Stimulated activated CD8-positive, alpha-beta memory T cell treated with anti-CD3 and anti-CD28 coated beads, Interleukin-7, amount 100 ng/mL, for 48 hours (primary cell): ENCODE results near the gene BOD1L2.

Source experiments
- DNase-seq, 2 donors: peaks; one replicate each; pipeline ENCODE4 v3.0.0-alpha.2; 2020; ENCODE audit warnings: low read depth in 1 of 2; ENCODE audit errors: extremely low read depth in 1 of 2

BOD1L2 gene

GRCh38 chr18:57146956-57147636, at the start of gene BOD1L2:
BOD1L2 (plus strand) TSS chr18:57147087; CDS start chr18:57147313, 226 bp downstream.
- DNase-seq: no peak

GRCh38 chr18:57107140-57107832, 39.6 kb upstream of the BOD1L2 start:
- no peak for DNase-seq

GRCh38 chr18:57110290-57110689, 36.6 kb upstream of the BOD1L2 start:
- no peak for DNase-seq

GRCh38 chr18:57113799-57114420, 33.0 kb upstream of the BOD1L2 start:
- no peak for DNase-seq

DNA sequence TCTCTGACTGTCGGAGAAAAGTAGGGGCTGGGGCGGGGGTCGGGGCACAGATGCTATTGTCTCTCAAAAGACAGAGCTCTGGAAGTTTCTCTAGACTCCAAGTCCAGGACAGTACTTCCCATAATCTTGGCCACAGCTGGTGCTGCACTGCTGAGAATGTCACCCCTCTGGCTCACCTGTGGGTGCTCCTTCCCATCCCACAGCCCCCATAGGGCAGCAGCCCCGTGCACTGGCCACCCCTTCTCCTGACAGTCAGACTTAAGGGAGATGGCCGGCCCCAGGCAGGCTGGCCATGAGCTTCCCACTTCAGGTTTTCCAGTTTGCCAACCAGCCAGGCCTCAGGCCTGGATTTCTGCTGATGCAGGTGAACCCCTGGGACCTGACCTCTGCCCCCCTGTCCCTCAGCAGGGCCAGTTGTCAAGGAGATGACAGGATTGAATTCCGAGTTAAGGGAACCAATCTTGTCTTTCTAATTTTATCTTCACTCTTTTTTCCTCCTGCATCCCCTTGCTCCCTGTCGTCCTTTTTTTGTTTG, 30.2 kb upstream of the BOD1L2 start:
- DNase-seq: no peak

DNA sequence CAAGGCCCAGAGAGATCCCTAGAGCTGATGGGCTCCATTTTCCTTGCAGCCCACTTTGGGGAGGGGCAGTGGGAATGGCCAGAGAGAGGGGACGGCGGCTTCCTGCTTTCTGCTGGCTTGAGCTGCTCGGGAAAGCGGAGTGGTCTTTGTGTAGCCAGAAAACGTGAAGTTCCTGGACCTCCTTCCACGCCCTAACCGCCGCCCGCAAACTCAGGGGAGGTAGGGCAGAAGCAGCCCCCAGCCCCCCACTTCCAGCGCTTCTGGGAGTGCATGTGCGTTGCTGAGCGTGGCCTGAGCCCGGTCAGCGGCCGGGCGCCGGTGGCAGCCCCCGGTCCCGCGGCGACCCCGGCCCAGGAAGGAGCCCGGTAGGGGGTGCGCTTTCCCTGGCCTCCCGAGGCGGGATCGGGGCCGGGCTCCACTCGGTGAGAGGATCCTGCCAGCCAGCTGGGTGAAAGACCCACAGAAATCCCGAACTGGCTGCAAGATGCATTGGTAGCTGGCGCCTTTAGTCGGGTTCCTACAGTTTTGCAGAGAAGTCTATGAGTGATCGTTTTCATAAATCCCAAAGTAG, 25.3 kb upstream of the BOD1L2 start:
- no peak for DNase-seq

GRCh38 chr18:57122936-57123510, 23.9 kb upstream of the BOD1L2 start:
- DNase-seq: no peak

GRCh38 chr18:57125627-57126026, 21.3 kb upstream of the BOD1L2 start:
- no peak for DNase-seq

GRCh38 chr18:57128220-57128932, 18.5 kb upstream of the BOD1L2 start:
- DNase-seq: no peak

DNA sequence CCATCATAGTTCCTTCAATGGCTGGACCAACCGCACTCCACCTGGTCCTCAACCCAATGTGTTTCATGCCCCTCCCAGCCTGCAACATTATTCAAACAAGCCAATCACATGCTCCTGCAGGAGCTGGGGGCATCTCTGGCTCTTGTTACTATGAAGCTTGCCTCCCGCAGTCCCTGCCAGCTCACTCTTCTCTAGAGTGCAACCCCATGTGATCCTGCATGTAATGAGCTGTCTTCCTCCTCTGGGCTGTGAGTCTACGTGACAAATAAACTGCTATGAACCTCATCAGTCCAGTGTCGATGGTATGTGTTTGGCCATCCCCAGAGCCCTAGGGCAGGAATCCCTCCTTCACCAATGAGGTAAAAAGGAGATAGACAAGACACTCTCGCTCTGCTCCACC, 15.8 kb upstream of the BOD1L2 start:
- no peak for DNase-seq

DNA sequence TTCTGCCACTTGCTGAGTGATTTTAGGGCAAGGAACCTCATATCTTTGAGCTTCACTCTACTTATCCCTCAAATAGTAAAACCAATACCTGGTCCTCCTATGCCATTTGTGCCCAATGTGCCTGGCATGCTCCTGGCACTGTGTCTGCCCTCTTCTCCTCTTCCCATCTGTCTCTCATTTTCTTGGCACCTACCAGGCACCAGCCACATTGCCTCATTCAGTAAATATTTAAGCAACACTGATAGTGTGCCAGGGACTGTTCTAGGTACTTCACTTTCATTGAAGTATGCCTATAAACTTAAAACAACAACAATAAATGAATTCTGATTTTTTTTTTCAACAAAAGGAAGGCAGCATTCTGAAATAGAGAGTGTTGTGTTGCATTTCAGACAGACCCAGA, 15.1 kb upstream of the BOD1L2 start:
- no peak for DNase-seq

DNA sequence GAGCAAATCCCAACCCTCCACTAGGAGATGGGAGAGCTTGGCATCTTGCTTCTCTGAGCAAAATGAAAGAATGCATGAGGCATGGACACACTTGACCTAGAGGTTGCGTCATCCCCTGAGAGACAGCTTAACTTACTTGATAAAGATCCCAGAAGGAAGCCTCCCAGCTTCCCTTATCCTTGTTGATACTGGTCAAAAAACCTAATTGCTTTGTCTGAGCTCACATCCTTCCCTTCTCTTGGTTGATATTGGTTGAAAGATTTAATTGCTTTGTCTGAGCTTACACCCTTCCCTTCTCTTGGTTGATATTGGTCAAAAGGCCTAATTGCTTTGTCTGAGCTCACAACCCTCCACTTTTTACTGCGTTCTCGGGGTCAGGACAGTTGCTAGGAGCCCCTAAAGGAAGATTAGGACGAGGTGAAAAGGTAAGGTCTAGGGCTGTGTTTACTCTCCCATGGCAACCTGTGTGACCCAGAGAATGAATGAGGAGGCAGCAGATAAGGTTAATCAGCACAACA, 12.2 kb upstream of the BOD1L2 start:
- DNase-seq: no peak

- no peak for DNase-seq
These were observed 11.2 kb upstream of the BOD1L2 start for GRCh38 chr18:57135699-57136098.

GRCh38 chr18:57137847-57138246, 9.0 kb upstream of the BOD1L2 start:
- DNase-seq: no peak

- DNase-seq: no peak
These were observed 5.4 kb upstream of the BOD1L2 start for GRCh38 chr18:57141208-57142129.

GRCh38 chr18:57142324-57142723, 4.6 kb upstream of the BOD1L2 start:
- DNase-seq: no peak

DNA sequence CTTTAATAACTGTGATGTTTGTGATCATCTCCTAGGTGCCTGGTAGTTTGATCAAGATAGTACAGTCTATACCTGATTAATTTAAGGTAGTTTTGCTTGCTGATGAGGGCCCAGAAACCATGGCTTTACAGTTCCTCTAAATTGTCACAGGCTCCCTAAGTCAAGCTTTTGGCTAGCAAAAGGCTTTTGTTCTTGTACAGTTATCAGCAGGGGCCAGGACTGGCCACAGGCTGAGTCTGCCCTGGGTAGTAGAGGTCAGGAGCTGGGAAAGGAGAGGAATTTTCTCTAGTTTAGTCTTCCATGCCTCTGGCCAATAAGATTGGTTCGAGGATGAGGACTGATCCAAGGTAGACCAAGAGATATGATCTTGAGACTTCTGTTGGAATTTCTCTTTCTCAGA, 3.6 kb upstream of the BOD1L2 start:
- DNase-seq: no peak

DNA sequence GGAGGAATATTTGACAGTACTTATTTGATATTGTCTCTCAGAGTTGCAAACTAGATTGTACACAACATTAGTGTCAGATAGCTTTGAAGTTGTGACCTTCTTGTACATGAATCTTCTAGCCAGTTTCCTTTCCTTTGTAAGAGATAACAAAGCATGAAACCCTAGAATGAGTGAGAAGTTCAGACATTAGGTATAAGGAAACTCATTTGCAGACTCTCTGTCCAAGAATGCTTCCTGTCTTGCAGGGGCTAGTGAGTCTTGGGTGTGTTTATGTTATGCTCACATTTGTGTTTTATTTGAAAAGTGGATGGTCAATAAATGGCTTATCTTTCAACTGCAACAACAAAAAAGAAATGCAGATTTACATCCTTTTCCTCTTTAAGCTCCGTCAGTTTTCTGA, 1.4 kb downstream of the BOD1L2 start:
- DNase-seq: no peak

DNA sequence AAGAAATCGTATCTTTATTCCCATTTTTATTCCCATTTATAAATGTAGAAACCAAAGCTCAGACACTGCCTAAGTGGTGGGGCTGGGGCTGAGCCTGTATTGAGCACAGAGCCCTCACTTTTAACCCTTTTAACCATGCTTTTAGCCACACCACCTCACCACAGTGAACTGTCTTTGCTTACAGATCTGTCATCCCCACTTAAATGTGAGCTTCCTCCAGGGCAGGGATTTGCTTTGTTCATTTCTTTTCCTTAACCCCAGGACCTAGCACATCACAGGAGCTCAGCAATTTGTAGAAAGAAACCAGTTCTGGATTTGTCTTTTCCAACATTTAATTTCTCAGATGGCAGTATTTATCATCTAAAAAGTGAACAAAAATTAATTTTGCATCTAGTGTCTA, 2.2 kb downstream of the BOD1L2 start:
- no peak for DNase-seq
